GM12878 (cell line): ENCODE measurements around the gene KRTAP10-10. TPM values are rescaled to one million over a fixed set of nuclear protein-coding genes. Genes with fewer than 3 reads are reported as not detected.

Experiments
- ATAC-seq: fragments of 200-7000 bp; cut with Tn5 transposase; 3 replicates; pipeline ENCODE4 v1.9.1; 2020; ENCODE audit warnings: mild to moderate bottlenecking, moderate library complexity
- BruUV-seq: library from RNA; stranded (reverse); fragments of 400-500 nt; replicated peaks from 2 replicates; lab custom pipeline; 2021; lab: Mats Ljungman, UMichigan
- CTCF ChIA-PET: fragments of 300-600 bp; sonication (Branson Sonifier 250); formaldehyde crosslinking; extraction: SDS; loops from one replicate; lab custom pipeline; 2021; ENCODE audit warnings: inconsistent platforms; lab: Yijun Ruan, JAX
- POLR2A ChIA-PET: fragments of 350-600 bp; formaldehyde crosslinking; extraction: SDS; loops from one replicate; lab custom pipeline; 2021; ENCODE audit warnings: inconsistent platforms; lab: Charles Lee
- RAD21 ChIA-PET: fragments of 300-600 bp; sonication (Branson Sonifier 250); formaldehyde crosslinking; loops from one replicate; lab custom pipeline; 2023; ENCODE audit warnings: antibody characterized with exemption; ENCODE audit not compliant: unreplicated experiment; lab: Charles Lee
- SMC1A ChIA-PET: fragments of 300-600 bp; sonication (Branson Sonifier 250); formaldehyde crosslinking; loops from one replicate; lab custom pipeline; 2023; ENCODE audit not compliant: unreplicated experiment, uncharacterized antibody; lab: Charles Lee
- DNase-seq: peaks from one replicate; pipeline ENCODE4 v3.0.0-alpha.2; 2011; ENCODE audit warnings: low read depth, low spot score
- FAIRE-seq: peaks from 3 replicates; lab custom pipeline; 2011; peaks lifted over from hg19 to GRCh38; lab: Jason Lieb, UNC
- H2AFZ ChIP-seq: 2 replicates; pipeline ENCODE4 v1.6.0; 2011; ENCODE audit warnings: low read depth, low read length, control low read depth; ENCODE audit not compliant: control insufficient read depth
- H3K27ac ChIP-seq: 2 replicates; pipeline ENCODE4 v1.5.1; 2011; ENCODE audit warnings: control low read depth; ENCODE audit not compliant: control insufficient read depth, insufficient read depth
- H3K27me3 ChIP-seq, 2 experiments: replicated peaks in 1 of 2; 2 replicates each; pipeline versions ENCODE4 v1.6.0 to v1.6.1; 2011; ENCODE audit warnings: low read length in 1 of 2; ENCODE audit not compliant: control insufficient read depth in 2 of 2, insufficient read depth in 2 of 2
- H3K36me3 ChIP-seq, 2 experiments: 2 replicates each; pipeline ENCODE4 v1.5.1; 2011; ENCODE audit warnings: low read length in 1 of 2; ENCODE audit not compliant: control insufficient read depth in 2 of 2, insufficient read depth in 2 of 2
- H3K4me1 ChIP-seq: 2 replicates; pipeline ENCODE4 v1.6.1; 2011; ENCODE audit warnings: mild to moderate bottlenecking, low read length, moderate library complexity, mixed read lengths; ENCODE audit not compliant: control insufficient read depth, insufficient read depth
- H3K4me2 ChIP-seq: 2 replicates; pipeline ENCODE4 v1.6.0; 2011; ENCODE audit warnings: control low read depth; ENCODE audit not compliant: control insufficient read depth, insufficient read depth
- H3K4me3 ChIP-seq: fragments of 200-600 bp; sonication (generic); 2 replicates; pipeline ENCODE4 v1.5.1; 2016
- H3K79me2 ChIP-seq: 2 replicates; pipeline ENCODE4 v1.6.0; 2011; ENCODE audit warnings: low read length; ENCODE audit not compliant: control insufficient read depth, insufficient read depth
- H3K9ac ChIP-seq: 2 replicates; pipeline ENCODE4 v1.8.0; 2011; ENCODE audit warnings: low read length, control low read depth, mixed read lengths; ENCODE audit not compliant: control insufficient read depth, insufficient read depth
- H3K9me3 ChIP-seq: replicated peaks from 3 replicates; pipeline ENCODE4 v1.5.1; 2011; ENCODE audit warnings: mild to moderate bottlenecking, low read length; ENCODE audit not compliant: control insufficient read depth, insufficient read depth
- H4K20me1 ChIP-seq: 2 replicates; pipeline ENCODE4 v1.6.0; 2011; ENCODE audit not compliant: control insufficient read depth, insufficient read depth
- CHD2 ChIP-seq: IDR thresholded peaks from 2 replicates; pipeline ENCODE4 v1.6.1; 2011; ENCODE audit warnings: low read depth, low read length, improper control_type of control experiment, borderline replicate concordance
- CREM ChIP-seq: IDR thresholded peaks from 2 replicates; pipeline ENCODE4 v1.6.1; 2014; ENCODE audit warnings: antibody characterized with exemption, low read depth
- DPF2 ChIP-seq: fragments of 450-650 bp; IDR thresholded peaks from 2 replicates; pipeline ENCODE4 v1.6.1; 2017; ENCODE audit warnings: mild to moderate bottlenecking
- HCFC1 ChIP-seq: fragments of 150-350 bp; IDR thresholded peaks from 2 replicates; pipeline ENCODE4 v1.6.1; 2014; ENCODE audit warnings: low read length
- HDAC6 ChIP-seq: fragments of 200-600 bp; sonication (generic); IDR thresholded peaks from one replicate; pipeline ENCODE4 v1.8.0; 2017; ENCODE audit warnings: antibody characterized with exemption; ENCODE audit not compliant: unreplicated experiment
- JUND ChIP-seq: IDR thresholded peaks from 2 replicates; pipeline ENCODE4 v1.6.1; 2012; ENCODE audit warnings: low read depth, mild to moderate bottlenecking, low read length, improper control_type of control experiment, moderate library complexity
- NR2C1 ChIP-seq: fragments of 450-650 bp; IDR thresholded peaks from 2 replicates; pipeline ENCODE4 v1.6.1; 2017; ENCODE audit warnings: antibody characterized with exemption, mild to moderate bottlenecking, moderate library complexity
- NR2C2 ChIP-seq: IDR thresholded peaks from 2 replicates; pipeline ENCODE4 v1.6.1; 2011; ENCODE audit warnings: borderline replicate concordance, low read depth; ENCODE audit not compliant: control insufficient read depth, insufficient read length
- POLR2A ChIP-seq: IDR thresholded peaks from 2 replicates; pipeline ENCODE4 v1.6.1; 2011; ENCODE audit warnings: low read depth, mild to moderate bottlenecking, low read length
- POLR2AphosphoS2 ChIP-seq: IDR thresholded peaks from 2 replicates; pipeline ENCODE4 v1.6.1; 2011; ENCODE audit warnings: low read depth, mild to moderate bottlenecking, low read length, improper control_type of control experiment, moderate library complexity
- SRF ChIP-seq, 2 experiments: IDR thresholded peaks; 2 replicates each; pipeline ENCODE4 v1.6.1; 2011; ENCODE audit warnings: low read depth in 2 of 2, low read length in 2 of 2, mild to moderate bottlenecking in 1 of 2, moderate library complexity in 1 of 2
- TCF12 ChIP-seq: IDR thresholded peaks from 2 replicates; pipeline ENCODE4 v1.6.1; 2011; ENCODE audit warnings: low read depth, mild to moderate bottlenecking, low read length
- ZSCAN29 ChIP-seq: fragments of 450-650 bp; IDR thresholded peaks from 2 replicates; pipeline ENCODE4 v1.6.1; 2017; ENCODE audit warnings: mild to moderate bottlenecking, moderate library complexity
- WGBS: methylation state at CpG from one replicate; pipeline ENCODE4 v1.1.6; 2016; ENCODE audit warnings: low lambda C conversion rate; ENCODE audit not compliant: insufficient replicate concordance, insufficient coverage; ENCODE audit errors: missing lambda C conversion rate; 5-methylcytosine and 5-hydroxymethylcytosine counted together
- in situ Hi-C: fragments of 300-500 bp; cut with MboI; formaldehyde crosslinking; loops from 9 replicates; pipeline ENCODE4 v1.14.3; 2018; ENCODE audit warnings: mixed read lengths
- intact Hi-C: fragments of 100-400 bp; cut with micrococcal nuclease; formaldehyde crosslinking; loops from one replicate; pipeline ENCODE4 v1.14.2; 2022; ENCODE audit not compliant: unreplicated experiment
- polyA plus RNA-seq, 11 experiments: library from polyadenylated mRNA; depleted of rRNA in 4 of 11; unstranded in 6 of 11; stranded (reverse) in 5 of 11; fragments of >200 nt; fragmentation: Nextera tagmentation in 4 of 11; fragmentation: Illumina TruSeq in 1 of 11; extraction: Ambion mirVana in 4 of 11; extraction: Trizol in 1 of 11; gene quantifications; 1 replicate in 1 of 11; 2 replicates in 10 of 11; pipeline versions ENCODE4 v1.2.1 to v1.2.3, GENCODE V29; 2011 to 2016; ENCODE audit warnings: inconsistent platforms in 2 of 11, missing spikeins in 2 of 11, low read depth in 1 of 11
- total RNA-seq, 4 experiments: library from RNA; depleted of rRNA in 3 of 4; stranded (reverse); fragments of >200 nt in 3 of 4; fragmentation: Illumina TruSeq in 1 of 4; extraction: Trizol in 1 of 4; gene quantifications; 2 replicates each; pipeline versions ENCODE4 v1.2.1 to v1.2.3, GENCODE V29; 2013 to 2021
- TF ChIP-seq, protein P1 (sequence below): fragments of 450-650 bp; IDR thresholded peaks from 2 replicates; pipeline ENCODE4 v1.6.1; 2017; ENCODE audit warnings: mild to moderate bottlenecking
- TF ChIP-seq, protein P2 (sequence below): IDR thresholded peaks from 2 replicates; pipeline ENCODE4 v1.6.1; 2011; ENCODE audit warnings: borderline replicate concordance, low read depth, mild to moderate bottlenecking, moderate library complexity, mixed read lengths, low read length; ENCODE audit not compliant: insufficient read depth; ENCODE audit errors: extremely low read length
- TF ChIP-seq, protein P3 (sequence below): fragments of 450-650 bp; IDR thresholded peaks from 2 replicates; pipeline ENCODE4 v1.6.1; 2017; ENCODE audit warnings: antibody characterized with exemption, mild to moderate bottlenecking, moderate library complexity
- TF ChIP-seq, protein P4 (sequence below): IDR thresholded peaks from 2 replicates; pipeline ENCODE4 v1.6.1; 2012; ENCODE audit warnings: mild to moderate bottlenecking, low read depth, low read length

KRTAP10-10 gene
- total and polyA plus RNA-seq, 10 of the 15 experiments (the other 5 are each of a cell fraction or from before 2014, with no cell fraction given): not detected

DNA sequence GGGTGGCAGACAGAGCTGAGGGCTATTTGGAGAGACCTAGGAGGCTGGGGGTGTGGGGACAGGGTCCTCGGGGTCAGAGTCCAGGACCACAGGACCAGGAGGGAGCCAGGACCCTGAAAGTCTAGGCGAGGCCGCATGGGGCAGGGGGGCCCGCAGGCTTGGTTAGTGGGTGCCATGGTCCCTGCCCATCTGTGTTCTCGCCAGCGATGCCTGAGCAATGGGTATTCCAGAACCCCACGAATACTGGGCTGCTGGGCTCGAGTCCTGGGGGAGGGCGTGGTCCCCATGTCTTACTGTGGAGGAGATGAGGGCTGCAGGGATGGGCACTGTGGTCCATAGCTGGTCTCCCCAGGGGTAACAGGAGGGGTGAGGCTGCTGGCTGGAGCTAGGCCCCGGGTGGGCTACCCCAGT lies 46.8 kb upstream of the KRTAP10-10 start:
- Histone ChIP-seq H4K20me1 (no peaks in the 10 kb centered on the region), H3K27me3 (no peaks in the 10 kb centered on the region), H3K9me3 (no peaks in the 10 kb centered on the region), H2AFZ (no peak overlapping the region), H3K27ac (no peak overlapping the region), H3K9ac (no peak overlapping the region), H3K4me1 (no peaks in the 10 kb centered on the region), H3K4me3 (no peak overlapping the region), H3K36me3 (no peaks in the 10 kb centered on the region), H3K79me2 (no peaks in the 10 kb centered on the region), H3K4me2 (no peak overlapping the region)
- CTCF ChIA-PET: no interaction called here
- SMC1A ChIA-PET: no interaction called here
- ATAC-seq: no peak
- intact Hi-C loops: no loop called here
- POLR2A ChIA-PET: no interaction called here
- no TSS peak for BruUV-seq
- DNase-seq: no peak
- FAIRE-seq: no peak
- WGBS: 34% methylated on average over 10 of the region's 10 CpGs
- in situ Hi-C loops: no loop called here
- RAD21 ChIA-PET: no interaction called here
- TF ChIP-seq SRF (IDR thresholded peaks at IDR 0.05; ENCODE audit: low read depth in 2 of 2, low read length in 2 of 2) (no peak), JUND (no peak), CHD2 (no peak), DPF2 (no peak), POLR2AphosphoS2 (no peak), ZSCAN29 (no peak), NR2C1 (no peak), HDAC6 (no peak), TCF12 (no peak), POLR2A (no peak), CREM (no peak), HCFC1 (no peak), NR2C2 (no peak)
- TF ChIP-seq, protein P1, sequence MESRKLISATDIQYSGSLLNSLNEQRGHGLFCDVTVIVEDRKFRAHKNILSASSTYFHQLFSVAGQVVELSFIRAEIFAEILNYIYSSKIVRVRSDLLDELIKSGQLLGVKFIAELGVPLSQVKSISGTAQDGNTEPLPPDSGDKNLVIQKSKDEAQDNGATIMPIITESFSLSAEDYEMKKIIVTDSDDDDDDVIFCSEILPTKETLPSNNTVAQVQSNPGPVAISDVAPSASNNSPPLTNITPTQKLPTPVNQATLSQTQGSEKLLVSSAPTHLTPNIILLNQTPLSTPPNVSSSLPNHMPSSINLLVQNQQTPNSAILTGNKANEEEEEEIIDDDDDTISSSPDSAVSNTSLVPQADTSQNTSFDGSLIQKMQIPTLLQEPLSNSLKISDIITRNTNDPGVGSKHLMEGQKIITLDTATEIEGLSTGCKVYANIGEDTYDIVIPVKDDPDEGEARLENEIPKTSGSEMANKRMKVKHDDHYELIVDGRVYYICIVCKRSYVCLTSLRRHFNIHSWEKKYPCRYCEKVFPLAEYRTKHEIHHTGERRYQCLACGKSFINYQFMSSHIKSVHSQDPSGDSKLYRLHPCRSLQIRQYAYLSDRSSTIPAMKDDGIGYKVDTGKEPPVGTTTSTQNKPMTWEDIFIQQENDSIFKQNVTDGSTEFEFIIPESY: no peak
- TF ChIP-seq, protein P2, sequence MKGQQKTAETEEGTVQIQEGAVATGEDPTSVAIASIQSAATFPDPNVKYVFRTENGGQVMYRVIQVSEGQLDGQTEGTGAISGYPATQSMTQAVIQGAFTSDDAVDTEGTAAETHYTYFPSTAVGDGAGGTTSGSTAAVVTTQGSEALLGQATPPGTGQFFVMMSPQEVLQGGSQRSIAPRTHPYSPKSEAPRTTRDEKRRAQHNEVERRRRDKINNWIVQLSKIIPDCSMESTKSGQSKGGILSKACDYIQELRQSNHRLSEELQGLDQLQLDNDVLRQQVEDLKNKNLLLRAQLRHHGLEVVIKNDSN: no peak
- TF ChIP-seq, protein P3, sequence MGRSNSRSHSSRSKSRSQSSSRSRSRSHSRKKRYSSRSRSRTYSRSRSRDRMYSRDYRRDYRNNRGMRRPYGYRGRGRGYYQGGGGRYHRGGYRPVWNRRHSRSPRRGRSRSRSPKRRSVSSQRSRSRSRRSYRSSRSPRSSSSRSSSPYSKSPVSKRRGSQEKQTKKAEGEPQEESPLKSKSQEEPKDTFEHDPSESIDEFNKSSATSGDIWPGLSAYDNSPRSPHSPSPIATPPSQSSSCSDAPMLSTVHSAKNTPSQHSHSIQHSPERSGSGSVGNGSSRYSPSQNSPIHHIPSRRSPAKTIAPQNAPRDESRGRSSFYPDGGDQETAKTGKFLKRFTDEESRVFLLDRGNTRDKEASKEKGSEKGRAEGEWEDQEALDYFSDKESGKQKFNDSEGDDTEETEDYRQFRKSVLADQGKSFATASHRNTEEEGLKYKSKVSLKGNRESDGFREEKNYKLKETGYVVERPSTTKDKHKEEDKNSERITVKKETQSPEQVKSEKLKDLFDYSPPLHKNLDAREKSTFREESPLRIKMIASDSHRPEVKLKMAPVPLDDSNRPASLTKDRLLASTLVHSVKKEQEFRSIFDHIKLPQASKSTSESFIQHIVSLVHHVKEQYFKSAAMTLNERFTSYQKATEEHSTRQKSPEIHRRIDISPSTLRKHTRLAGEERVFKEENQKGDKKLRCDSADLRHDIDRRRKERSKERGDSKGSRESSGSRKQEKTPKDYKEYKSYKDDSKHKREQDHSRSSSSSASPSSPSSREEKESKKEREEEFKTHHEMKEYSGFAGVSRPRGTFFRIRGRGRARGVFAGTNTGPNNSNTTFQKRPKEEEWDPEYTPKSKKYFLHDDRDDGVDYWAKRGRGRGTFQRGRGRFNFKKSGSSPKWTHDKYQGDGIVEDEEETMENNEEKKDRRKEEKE: no peak
- TF ChIP-seq, protein P4, sequence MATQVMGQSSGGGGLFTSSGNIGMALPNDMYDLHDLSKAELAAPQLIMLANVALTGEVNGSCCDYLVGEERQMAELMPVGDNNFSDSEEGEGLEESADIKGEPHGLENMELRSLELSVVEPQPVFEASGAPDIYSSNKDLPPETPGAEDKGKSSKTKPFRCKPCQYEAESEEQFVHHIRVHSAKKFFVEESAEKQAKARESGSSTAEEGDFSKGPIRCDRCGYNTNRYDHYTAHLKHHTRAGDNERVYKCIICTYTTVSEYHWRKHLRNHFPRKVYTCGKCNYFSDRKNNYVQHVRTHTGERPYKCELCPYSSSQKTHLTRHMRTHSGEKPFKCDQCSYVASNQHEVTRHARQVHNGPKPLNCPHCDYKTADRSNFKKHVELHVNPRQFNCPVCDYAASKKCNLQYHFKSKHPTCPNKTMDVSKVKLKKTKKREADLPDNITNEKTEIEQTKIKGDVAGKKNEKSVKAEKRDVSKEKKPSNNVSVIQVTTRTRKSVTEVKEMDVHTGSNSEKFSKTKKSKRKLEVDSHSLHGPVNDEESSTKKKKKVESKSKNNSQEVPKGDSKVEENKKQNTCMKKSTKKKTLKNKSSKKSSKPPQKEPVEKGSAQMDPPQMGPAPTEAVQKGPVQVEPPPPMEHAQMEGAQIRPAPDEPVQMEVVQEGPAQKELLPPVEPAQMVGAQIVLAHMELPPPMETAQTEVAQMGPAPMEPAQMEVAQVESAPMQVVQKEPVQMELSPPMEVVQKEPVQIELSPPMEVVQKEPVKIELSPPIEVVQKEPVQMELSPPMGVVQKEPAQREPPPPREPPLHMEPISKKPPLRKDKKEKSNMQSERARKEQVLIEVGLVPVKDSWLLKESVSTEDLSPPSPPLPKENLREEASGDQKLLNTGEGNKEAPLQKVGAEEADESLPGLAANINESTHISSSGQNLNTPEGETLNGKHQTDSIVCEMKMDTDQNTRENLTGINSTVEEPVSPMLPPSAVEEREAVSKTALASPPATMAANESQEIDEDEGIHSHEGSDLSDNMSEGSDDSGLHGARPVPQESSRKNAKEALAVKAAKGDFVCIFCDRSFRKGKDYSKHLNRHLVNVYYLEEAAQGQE: no peak
